Peyer's patch (tissue), 4 donors: ENCODE data around the gene IER3.
A peak's percentile ranks its signal among the peaks of the same experiment; 100 is the strongest.

Source experiments
- CTCF ChIP-seq, 6 experiments: fragments of 450-650 bp in 4 of 6; fragments of 200-600 bp in 2 of 6; sonication (generic) in 1 of 6; IDR thresholded peaks; one replicate each; pipeline ENCODE4 v1.5.1; 2017 to 2019; ENCODE audit warnings: antibody characterized with exemption in 6 of 6, mild to moderate bottlenecking in 3 of 6, moderate library complexity in 1 of 6
- POLR2A ChIP-seq, 2 donors: fragments of 450-650 bp; IDR thresholded peaks; one replicate each; pipeline ENCODE4 v1.5.1; 2017; ENCODE audit warnings: antibody characterized with exemption in 2 of 2, mild to moderate bottlenecking in 2 of 2, moderate library complexity in 2 of 2

- TF ChIP-seq CTCF (IDR thresholded peaks at IDR 0.05) (peak in 2 of 6 experiments; percentile 9 to 16), POLR2A (IDR thresholded peaks at IDR 0.05) (no peak)
Observed at GRCh38 chr6:30716879-30717128, 27.5 kb downstream of the IER3 start.
